Cerebellar cortex (tissue), 1 donor: Measurements from ENCODE around the gene ZFYVE21.
"Not testable (repeated sequence)": the region's sequence is repeated elsewhere in the genome, so short reads cannot be mapped to it uniquely, and the experiment has no call there.

Source experiments
- DNase-seq: peaks from one replicate; pipeline ENCODE4 v3.0.0-alpha.2; 2015; ENCODE audit warnings: low spot score

Gene ZFYVE21

DNA sequence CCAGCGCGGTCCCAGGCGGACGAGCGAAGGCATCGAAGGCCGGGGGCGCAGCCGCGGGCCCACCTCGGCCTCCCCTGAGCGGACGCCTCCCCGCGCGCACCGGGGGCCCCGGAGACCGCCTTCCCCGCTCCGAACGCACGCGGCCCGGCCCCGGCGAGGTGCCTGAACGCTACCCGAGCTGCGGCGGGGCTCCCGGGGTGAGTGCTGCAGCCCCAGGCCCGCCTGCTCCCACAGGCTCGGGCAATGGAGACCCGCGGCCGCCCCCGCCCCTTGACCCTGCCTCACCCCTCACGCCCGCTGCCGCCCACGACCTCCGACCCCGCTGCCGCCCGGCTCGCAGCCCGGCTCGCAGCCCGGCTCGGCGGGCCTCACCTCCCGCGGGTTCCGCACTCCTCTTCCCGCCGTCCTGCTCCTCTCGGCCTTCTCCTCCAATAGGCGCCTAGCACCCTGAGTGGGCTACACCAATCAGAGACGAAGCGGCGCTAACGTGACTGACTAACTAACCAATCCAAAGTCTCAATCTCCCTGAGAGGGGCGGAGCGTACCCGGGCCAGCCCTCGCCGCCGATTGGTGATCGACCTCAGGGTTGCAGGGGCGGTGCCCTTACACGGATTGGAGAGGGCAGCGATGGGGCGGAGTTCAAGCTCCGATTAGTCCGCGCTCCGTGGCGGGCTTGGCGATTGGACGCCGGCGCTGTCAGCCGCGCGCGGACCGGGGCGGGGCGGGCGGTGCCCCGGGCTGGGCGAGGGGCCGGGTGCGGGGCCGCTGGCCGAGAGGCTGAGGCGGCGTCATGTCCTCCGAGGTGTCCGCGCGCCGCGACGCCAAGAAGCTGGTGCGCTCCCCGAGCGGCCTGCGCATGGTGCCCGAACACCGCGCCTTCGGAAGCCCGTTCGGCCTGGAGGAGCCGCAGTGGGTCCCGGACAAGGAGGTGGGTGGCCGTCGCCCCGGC, at the start of gene ZFYVE21, which contains the start of gene XRCC3:
Gene ZFYVE21 (plus strand): TSS at position 759 of the 949 bp plus-strand sequence. CDS start 32 bp downstream, at position 791.
Gene XRCC3 (minus strand): TSS at position 400 of the 949 bp plus-strand sequence. CDS start 4,364 bp downstream, outside the sequence.
- peak; percentile 99 for DNase-seq

GRCh38 chr14:103667671-103668070, 47.9 kb upstream of the ZFYVE21 start:
- DNase-seq, result no peak

DNA sequence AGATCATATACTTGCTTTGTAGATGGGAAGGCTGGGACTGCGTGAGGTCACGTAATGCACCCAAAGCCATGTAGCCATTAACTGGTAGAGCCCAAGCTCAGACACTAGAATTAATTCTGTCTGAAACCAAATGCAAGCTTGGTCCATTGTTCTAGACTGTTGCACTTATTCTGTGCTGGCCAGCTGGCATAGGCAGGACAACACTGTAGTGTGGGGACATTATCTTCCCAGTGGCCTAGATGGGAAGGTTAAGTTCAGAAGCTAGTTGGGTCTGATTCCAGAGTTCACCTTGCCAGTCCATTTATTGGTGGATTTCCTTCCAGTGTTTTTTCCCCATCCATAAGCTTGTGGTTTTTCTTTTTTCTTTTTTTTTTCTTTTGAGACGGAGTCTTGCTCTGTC, 47.5 kb upstream of the ZFYVE21 start:
- DNase-seq, result no peak

- no peak for DNase-seq
These were observed 46.2 kb upstream of the ZFYVE21 start for GRCh38 chr14:103669370-103669769.

- DNase-seq, result no peak
These were observed 43.7 kb upstream of the ZFYVE21 start for GRCh38 chr14:103671911-103672310.

- DNase-seq, result no peak
These were observed 39.7 kb upstream of the ZFYVE21 start for GRCh38 chr14:103675957-103676356.

- DNase-seq, result no peak
These were observed 38.5 kb upstream of the ZFYVE21 start for GRCh38 chr14:103676881-103677675.

- no peak for DNase-seq
These were observed 36.3 kb upstream of the ZFYVE21 start for GRCh38 chr14:103679351-103679750.

- DNase-seq, result no peak
These were observed 34.9 kb upstream of the ZFYVE21 start for GRCh38 chr14:103680491-103681231.

- DNase-seq, result no peak
These were observed 32.5 kb upstream of the ZFYVE21 start for GRCh38 chr14:103683139-103683538.

DNA sequence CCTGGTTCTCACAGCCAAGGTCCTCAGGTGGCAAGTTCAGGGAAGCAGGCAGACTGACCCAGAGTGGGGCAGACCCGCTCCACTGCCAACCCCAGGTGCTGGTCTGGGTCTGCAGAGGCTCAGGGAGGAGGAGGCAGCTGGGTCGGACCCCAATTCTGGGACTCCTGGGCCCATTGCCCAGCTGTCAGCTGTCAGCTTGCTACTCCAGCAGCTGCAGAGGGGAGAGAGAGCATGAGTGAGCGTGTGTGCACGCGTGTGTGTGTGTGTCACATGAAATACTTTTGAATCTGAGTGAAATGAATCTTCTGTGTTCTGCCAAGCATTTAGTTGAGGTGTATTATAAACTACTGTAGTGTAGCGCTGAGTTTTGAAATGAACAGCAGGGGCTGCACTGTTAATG, 31.1 kb upstream of the ZFYVE21 start:
- DNase-seq, result no peak

DNA sequence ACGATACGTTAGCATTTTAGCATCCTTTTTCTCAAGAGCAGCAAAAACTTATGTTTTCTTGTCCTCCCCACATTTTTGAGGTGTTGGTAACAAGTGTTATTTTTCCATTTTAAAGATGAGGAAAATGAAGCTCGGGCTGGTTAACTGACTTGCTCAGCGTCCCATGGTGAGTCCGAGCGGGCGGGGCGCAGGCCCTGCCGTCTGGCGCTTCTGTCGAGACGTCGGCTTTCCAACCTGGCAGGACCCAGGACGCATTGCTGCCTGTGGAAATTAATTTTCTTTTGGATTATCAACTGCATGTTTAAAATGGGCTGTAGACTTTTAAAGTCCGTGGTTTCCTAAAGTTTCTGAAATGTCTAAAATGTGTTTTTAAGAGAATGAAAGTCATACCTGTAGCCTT, 30.7 kb upstream of the ZFYVE21 start:
- DNase-seq, result peak; percentile 55

DNA sequence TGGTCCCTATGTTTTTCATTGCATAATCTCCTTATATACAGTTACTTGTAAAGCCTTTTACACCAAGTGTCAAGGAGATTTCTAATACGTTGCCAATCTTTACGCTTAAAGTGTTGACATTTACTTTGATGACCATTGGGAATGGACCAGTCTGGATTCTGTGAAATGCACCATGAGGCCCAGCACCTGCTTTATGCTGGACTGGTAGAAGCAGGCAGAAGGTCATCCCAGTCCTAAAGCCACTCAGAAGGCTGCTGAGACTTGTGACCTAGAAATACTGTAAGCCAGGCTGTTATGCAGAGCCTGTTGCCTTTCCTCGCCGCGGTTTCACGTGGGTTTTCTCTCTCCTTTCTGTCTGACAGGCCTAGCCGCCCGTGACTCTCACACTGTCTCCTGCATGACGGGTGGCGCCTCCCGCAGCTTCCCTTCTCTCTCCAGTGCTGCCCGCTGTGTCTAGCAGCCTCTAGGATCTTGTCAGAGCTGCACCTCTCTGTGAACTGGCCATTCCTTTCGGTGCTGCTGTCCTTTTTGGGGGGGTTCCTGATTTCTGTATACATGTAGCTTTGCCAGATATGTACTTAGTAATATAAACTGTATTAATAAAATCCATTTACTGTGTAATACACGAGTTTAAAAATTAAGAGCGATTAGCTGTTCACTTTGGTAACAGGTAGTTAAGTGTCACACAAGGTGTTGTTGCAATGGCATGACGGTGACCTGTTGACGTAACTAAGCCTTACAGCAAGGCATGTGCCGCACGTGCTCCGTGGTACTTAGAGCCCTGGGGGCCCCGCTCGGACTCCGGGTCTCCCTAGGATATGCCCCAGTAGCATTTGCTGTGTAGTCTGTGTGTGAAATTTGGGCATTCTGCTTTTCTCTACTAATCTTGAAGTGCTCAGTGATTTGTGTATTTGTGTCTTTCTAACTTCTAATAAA, 30.1 kb upstream of the ZFYVE21 start:
- DNase-seq, result peak; percentile 63

DNA sequence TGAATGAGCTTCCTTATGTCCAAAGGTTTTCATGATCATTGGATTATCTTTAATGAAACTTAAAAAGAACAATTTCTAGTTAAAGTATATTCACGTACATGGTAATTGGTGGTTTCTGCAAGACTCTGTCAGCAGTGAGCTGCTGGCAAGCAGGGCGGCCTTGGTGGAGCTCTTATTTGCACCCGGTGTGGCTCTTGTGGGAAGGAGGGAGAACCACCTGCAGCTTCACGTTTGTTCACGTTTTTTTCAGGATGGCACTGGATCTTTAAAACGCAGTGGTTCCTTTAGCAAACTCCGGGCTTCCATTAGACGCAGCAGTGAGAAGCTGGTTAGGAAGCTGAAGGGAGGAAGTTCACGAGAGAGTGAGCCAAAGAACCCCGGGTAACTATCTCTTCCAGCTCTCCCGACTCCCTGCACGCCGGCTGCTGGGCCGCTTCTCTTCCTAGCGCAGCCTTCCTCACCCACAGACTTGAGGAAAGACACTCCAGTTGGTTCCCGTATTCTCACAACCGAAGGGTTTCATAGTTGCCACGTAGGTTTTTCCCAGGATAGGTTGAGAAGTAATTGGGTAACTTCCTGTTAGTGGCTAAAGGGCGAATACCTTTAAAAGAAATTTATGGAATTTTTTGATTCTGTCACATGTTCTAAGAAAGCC, 28.7 kb upstream of the ZFYVE21 start:
- DNase-seq, result no peak

GRCh38 chr14:103687712-103688111, 27.9 kb upstream of the ZFYVE21 start:
- DNase-seq, result no peak

- no peak for DNase-seq
These were observed 27.2 kb upstream of the ZFYVE21 start for GRCh38 chr14:103688441-103688840.

DNA sequence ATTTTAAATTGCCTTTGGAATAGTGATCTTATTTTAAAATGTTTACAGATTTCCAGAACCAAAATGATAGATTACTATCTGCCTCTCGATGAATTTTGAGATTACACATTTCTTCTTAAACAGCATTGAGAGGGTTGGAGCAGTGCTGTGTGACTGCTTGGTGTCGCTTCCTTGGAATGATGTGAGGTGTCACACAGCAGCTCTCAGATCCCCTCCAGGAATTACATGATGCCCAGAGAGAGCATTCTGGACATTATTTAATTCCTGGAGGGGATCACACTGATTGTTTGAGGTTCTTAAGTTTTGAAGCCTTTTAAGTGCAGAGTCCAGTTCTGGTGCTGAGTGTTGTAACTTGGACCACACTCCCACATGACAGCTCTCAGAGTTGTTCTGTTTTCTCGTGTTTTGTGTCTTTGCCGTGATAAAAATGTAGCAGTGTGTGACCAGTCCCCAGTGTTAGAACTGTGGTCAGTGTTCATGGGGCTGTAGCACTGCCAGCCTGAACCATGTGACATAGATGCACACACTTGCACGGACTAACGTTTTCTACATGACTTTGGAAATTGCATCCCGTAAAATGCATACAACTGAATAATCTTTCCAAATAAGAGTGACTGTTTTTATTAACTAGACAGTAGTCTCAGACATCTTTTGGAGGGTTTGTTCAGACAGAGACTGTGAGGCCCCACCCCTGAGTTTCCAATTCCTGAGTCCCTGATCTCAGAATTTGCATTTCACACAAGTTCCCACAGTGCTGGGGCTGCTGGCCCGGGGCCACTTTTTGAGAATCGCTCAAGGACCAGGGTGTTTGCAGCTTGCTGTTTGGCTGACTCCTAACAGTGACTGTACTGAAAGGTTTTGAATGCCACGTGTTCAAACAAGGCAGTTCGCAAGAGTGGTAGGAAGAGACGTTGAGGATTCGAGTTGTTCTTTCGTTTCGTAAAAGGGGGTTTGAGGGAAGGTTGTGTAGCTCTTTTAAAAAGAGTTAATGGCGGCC, 26.4 kb upstream of the ZFYVE21 start:
- no peak for DNase-seq

GRCh38 chr14:103690332-103690731, 25.3 kb upstream of the ZFYVE21 start:
- DNase-seq, result no peak

- not testable (repeated sequence) for DNase-seq
These were observed 24.0 kb upstream of the ZFYVE21 start for GRCh38 chr14:103691655-103692054.
